Stimulated activated CD4-positive, alpha-beta T cell treated with anti-CD3 and anti-CD28 coated beads, TNF-alpha, amount 100 ng/mL, for 4 hours (primary cell): Measurements from ENCODE around the gene PCDHGC4.

Experiments
- DNase-seq, 3 experiments: peaks; one replicate each; pipeline ENCODE4 v3.0.0-alpha.2; 2020; ENCODE audit warnings: low read depth in 3 of 3

Gene PCDHGC4

DNA sequence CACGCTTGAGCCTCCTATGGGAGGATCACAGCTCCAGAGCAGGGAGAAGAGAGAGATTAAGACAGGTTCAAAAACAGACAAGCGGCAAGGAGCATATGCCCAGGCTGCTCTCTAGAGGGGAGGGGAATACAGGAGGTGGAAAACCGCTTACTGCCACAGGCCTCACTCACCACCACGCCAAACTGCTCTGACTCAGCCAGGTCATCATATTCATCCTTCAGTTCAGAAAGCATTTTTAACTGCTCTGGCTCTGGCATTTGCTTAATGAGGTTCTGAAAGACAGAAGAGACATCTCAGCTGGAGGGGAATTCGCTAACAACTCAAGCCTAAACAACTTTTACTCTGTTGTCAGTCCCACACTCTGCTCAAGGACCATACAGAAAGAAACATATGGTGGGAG lies 44.2 kb downstream of the PCDHGC4 start:
- no peak for DNase-seq

- no peak for DNase-seq
These were observed 45.0 kb downstream of the PCDHGC4 start for GRCh38 chr5:141529873-141530272.

DNA sequence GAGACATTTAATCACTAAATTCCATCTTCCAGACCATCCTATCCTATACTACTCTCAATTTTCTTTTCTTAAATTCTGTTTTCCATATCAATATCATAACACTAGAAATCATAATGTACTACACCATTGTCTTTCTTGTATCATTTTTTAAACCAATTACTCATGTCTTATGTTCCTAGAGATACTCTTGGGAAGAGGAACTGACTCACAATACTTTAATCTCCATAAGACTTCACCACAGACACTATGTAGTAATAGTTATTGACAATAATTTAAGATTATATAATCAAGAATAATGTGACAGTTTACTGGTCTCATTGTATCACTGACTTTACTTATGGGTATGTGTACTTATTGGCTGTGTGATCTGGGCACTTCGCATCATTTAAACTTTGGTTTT lies 47.9 kb downstream of the PCDHGC4 start:
- no peak for DNase-seq

- no peak for DNase-seq
These were observed 49.1 kb downstream of the PCDHGC4 start for GRCh38 chr5:141533897-141534296.

DNA sequence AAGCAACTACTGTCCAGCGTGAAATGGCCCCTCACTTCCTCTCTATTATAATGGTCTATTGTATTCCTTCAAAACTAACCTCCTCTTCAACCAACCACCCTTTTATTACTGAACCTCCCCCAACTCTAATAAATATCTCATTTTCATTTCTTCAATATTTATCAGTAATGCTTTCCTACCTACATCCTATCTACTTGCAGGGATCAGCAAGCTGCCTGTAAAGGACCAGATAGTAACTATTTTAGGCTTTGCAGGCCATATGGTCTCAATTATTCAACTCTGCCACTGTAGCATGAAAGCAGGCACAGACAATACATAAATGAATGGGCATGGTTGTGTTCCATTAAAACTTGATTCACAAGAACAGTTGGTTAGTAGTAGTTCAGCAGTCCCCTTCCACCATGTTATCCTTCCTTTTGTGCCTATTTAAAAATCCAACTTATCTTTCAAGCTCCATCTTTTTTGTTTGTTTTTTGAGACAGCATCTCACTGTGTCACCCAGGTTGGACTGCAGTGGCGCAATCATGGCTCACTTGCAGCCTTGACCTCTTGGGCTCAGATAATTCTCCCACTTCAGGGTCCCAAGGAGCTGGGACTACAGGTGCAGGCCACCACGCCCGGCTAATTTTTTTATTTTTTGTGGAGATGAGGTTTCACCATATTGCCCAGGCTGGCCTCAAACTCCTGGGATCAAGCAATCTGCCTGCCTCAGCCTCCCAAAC lies 49.8 kb downstream of the PCDHGC4 start:
- DNase-seq, result no peak
